Neuronal stem cell (in vitro differentiated cells): ENCODE data around the gene OGFOD3.

Experiments
- DNase-seq: peaks from one replicate; pipeline ENCODE4 v3.0.0-alpha.2; 2013; ENCODE audit warnings: low spot score
- H2AFZ ChIP-seq: one replicate; pipeline ENCODE4 v1.6.1; 2013; ENCODE audit warnings: mild to moderate bottlenecking, low read length, inconsistent platforms
- H2AK5ac ChIP-seq: 2 replicates; pipeline ENCODE4 v1.6.1; 2013; ENCODE audit warnings: low read depth, mild to moderate bottlenecking, inconsistent platforms, low read length, moderate library complexity, mixed read lengths
- H2BK120ac ChIP-seq: 2 replicates; pipeline ENCODE4 v1.6.1; 2013; ENCODE audit warnings: low read depth, mild to moderate bottlenecking, inconsistent platforms, low read length, moderate library complexity, mixed read lengths
- H2BK12ac ChIP-seq: one replicate; pipeline ENCODE4 v1.6.1; 2013; ENCODE audit warnings: low read length, inconsistent platforms
- H2BK15ac ChIP-seq: 2 replicates; pipeline ENCODE4 v1.6.1; 2013; ENCODE audit warnings: mild to moderate bottlenecking, low read length, inconsistent platforms, mixed read lengths
- H2BK5ac ChIP-seq: one replicate; pipeline ENCODE4 v1.6.1; 2013; ENCODE audit warnings: inconsistent platforms, mild to moderate bottlenecking, low read length, moderate library complexity
- H3K14ac ChIP-seq: one replicate; pipeline ENCODE4 v1.6.1; 2013; ENCODE audit warnings: low read length, inconsistent platforms
- H3K18ac ChIP-seq: 2 replicates; pipeline ENCODE4 v1.6.1; 2013; ENCODE audit warnings: low read length, inconsistent platforms
- H3K23ac ChIP-seq: 2 replicates; pipeline ENCODE4 v1.6.1; 2013; ENCODE audit warnings: low read depth, mild to moderate bottlenecking, mixed read lengths, low read length, inconsistent platforms; ENCODE audit not compliant: poor library complexity
- H3K27ac ChIP-seq: replicated peaks from 3 replicates; pipeline ENCODE4 v1.5.1; 2013; ENCODE audit warnings: low read length, inconsistent platforms
- H3K27me3 ChIP-seq, 3 experiments: 2 replicates each; pipeline ENCODE4 v1.6.1; 2013; ENCODE audit warnings: low read length in 3 of 3, mild to moderate bottlenecking in 2 of 3, inconsistent platforms in 1 of 3, low read depth in 1 of 3, mixed read lengths in 1 of 3, moderate library complexity in 1 of 3; ENCODE audit not compliant: control insufficient read depth in 3 of 3, insufficient read depth in 3 of 3
- H3K36me3 ChIP-seq, 2 donors: replicated peaks in 1 of 2; 2 replicates each; pipeline ENCODE4 v1.6.1; 2013; ENCODE audit warnings: low read length in 2 of 2; ENCODE audit not compliant: control insufficient read depth in 2 of 2, insufficient read depth in 2 of 2
- H3K4ac ChIP-seq: 2 replicates; pipeline ENCODE4 v1.6.1; 2013; ENCODE audit warnings: inconsistent platforms, mild to moderate bottlenecking, low read length, moderate library complexity
- H3K4me1 ChIP-seq, 2 donors: 1 replicate in 1 of 2; 2 replicates in 1 of 2; pipeline ENCODE4 v1.6.1; 2013; ENCODE audit warnings: low read length in 2 of 2, low read depth in 1 of 2; ENCODE audit not compliant: control insufficient read depth in 2 of 2, insufficient read depth in 1 of 2
- H3K4me2 ChIP-seq: one replicate; pipeline ENCODE4 v1.6.1; 2013; ENCODE audit warnings: mild to moderate bottlenecking, low read length, inconsistent platforms; ENCODE audit not compliant: insufficient read depth, poor library complexity, severe bottlenecking
- H3K4me3 ChIP-seq, 2 donors: 2 replicates each; pipeline ENCODE4 v1.5.1; 2013; ENCODE audit warnings: low read length in 2 of 2, mild to moderate bottlenecking in 2 of 2, inconsistent platforms in 1 of 2, moderate library complexity in 1 of 2
- H3K79me1 ChIP-seq: one replicate; pipeline ENCODE4 v1.6.1; 2013; ENCODE audit warnings: low read depth, mild to moderate bottlenecking, inconsistent platforms, low read length, moderate library complexity
- H3K9ac ChIP-seq: one replicate; pipeline ENCODE4 v1.6.1; 2013; ENCODE audit warnings: mild to moderate bottlenecking, low read depth, low read length, inconsistent platforms; ENCODE audit not compliant: poor library complexity
- H3K9me3 ChIP-seq, 2 donors: replicated peaks in 1 of 2; 2 replicates each; pipeline versions ENCODE3 to v1.6.1; 2013; ENCODE audit warnings: low read length in 2 of 2, mild to moderate bottlenecking in 2 of 2, inconsistent platforms in 1 of 2, low read depth in 1 of 2, mixed read lengths in 1 of 2, moderate library complexity in 1 of 2; ENCODE audit not compliant: control insufficient read depth in 2 of 2, insufficient read depth in 1 of 2
- H4K8ac ChIP-seq: one replicate; pipeline ENCODE4 v1.6.1; 2013; ENCODE audit warnings: low read depth, mild to moderate bottlenecking, inconsistent platforms, low read length, moderate library complexity
- H4K91ac ChIP-seq: one replicate; pipeline ENCODE4 v1.6.1; 2013; ENCODE audit warnings: low read length, low read depth, mild to moderate bottlenecking, inconsistent platforms; ENCODE audit not compliant: poor library complexity
- WGBS, 2 donors: extraction: QIAGEN DNeasy Blood & Tissue Kit; methylation state at CpG; one replicate each; pipeline ENCODE4 v1.1.7; 2013; ENCODE audit warnings: missing lambda C conversion rate in 2 of 2, mixed read lengths in 1 of 2; ENCODE audit not compliant: insufficient read length in 2 of 2, insufficient replicate concordance in 1 of 2; ENCODE audit errors: extremely low coverage in 2 of 2; 5-methylcytosine and 5-hydroxymethylcytosine counted together

Gene OGFOD3

GRCh38 chr17:82367724-82368524 lies 50.5 kb downstream of the OGFOD3 start:
- Histone ChIP-seq H3K36me3 (no peaks in the 10 kb centered on the region), H3K4me2 (no peak overlapping the region), H3K4ac (no peak overlapping the region), H3K14ac (no peak overlapping the region), H3K9me3 (peaks cover 0 to 3% of the 10 kb centered on the region in 2 donors), H3K27ac (no peak overlapping the region), H3K4me3 (no peak overlapping the region), H2BK12ac (no peak overlapping the region), H2AFZ (peak overlapping the region; percentile 35), H2BK120ac (no peak overlapping the region), H3K27me3 (peaks cover 6 to 31% (median 26%) of the 10 kb centered on the region in 3 experiments), H2BK5ac (no peak overlapping the region), H2BK15ac (no peak overlapping the region), H3K18ac (no peak overlapping the region), H3K4me1 (peaks cover 12 to 14% of the 10 kb centered on the region in 2 donors), H3K9ac (no peak overlapping the region), H3K23ac (peak overlapping the region; percentile 85), H4K91ac (no peak overlapping the region), H3K79me1 (peaks cover 4% of the 10 kb centered on the region), H2AK5ac (no peak overlapping the region), H4K8ac (no peak overlapping the region)
- WGBS, 2 donors, result no CpG with 5 or more reads among the region's 14 CpGs
- no peak for DNase-seq

GRCh38 chr17:82366749-82367148 lies 51.6 kb downstream of the OGFOD3 start:
- H2BK12ac ChIP-seq, result no peak overlapping the region
- H3K18ac ChIP-seq, result no peak overlapping the region
- no peak overlapping the region for H3K9ac ChIP-seq
- peaks cover 2 to 10% of the 10 kb centered on the region in 2 donors for H3K4me1 ChIP-seq
- H3K4me2 ChIP-seq, result no peak overlapping the region
- no peak for DNase-seq
- no peak overlapping the region for H2BK15ac ChIP-seq
- H2AK5ac ChIP-seq, result no peak overlapping the region
- H3K79me1 ChIP-seq, result peaks cover 2% of the 10 kb centered on the region
- no peak overlapping the region for H3K4ac ChIP-seq
- peaks cover 0 to 3% of the 10 kb centered on the region in 2 donors for H3K9me3 ChIP-seq
- no peak overlapping the region for H3K23ac ChIP-seq
- H3K14ac ChIP-seq, result no peak overlapping the region
- H3K27me3 ChIP-seq, result peaks cover 6 to 19% (median 15%) of the 10 kb centered on the region in 3 experiments
- WGBS, 2 donors, result no CpG with 5 or more reads among the region's 7 CpGs
- H3K27ac ChIP-seq, result no peak overlapping the region
- H4K8ac ChIP-seq, result no peak overlapping the region
- H4K91ac ChIP-seq, result no peak overlapping the region
- H2BK5ac ChIP-seq, result no peak overlapping the region
- H3K4me3 ChIP-seq, result no peak overlapping the region
- H2AFZ ChIP-seq, result no peak overlapping the region
- no peaks in the 10 kb centered on the region for H3K36me3 ChIP-seq
- H2BK120ac ChIP-seq, result no peak overlapping the region

GRCh38 chr17:82365606-82366295 lies 52.6 kb downstream of the OGFOD3 start:
- no peak overlapping the region for H3K4ac ChIP-seq
- no peak overlapping the region for H3K23ac ChIP-seq
- no peak for DNase-seq
- H3K27ac ChIP-seq, result no peak overlapping the region
- H3K4me3 ChIP-seq, result no peak overlapping the region
- no peak overlapping the region for H2AFZ ChIP-seq
- no peaks in the 10 kb centered on the region for H3K79me1 ChIP-seq
- no peak overlapping the region for H3K9ac ChIP-seq
- H4K91ac ChIP-seq, result no peak overlapping the region
- H3K27me3 ChIP-seq, result peaks cover 0 to 12% (median 6%) of the 10 kb centered on the region in 3 experiments
- no peak overlapping the region for H2BK12ac ChIP-seq
- no peak overlapping the region for H4K8ac ChIP-seq
- peaks cover 0 to 8% of the 10 kb centered on the region in 2 donors for H3K4me1 ChIP-seq
- H3K18ac ChIP-seq, result no peak overlapping the region
- H3K36me3 ChIP-seq, result no peaks in the 10 kb centered on the region
- peaks cover 0 to 3% of the 10 kb centered on the region in 2 donors for H3K9me3 ChIP-seq
- no CpG with 5 or more reads among the region's 6 CpGs for WGBS, 2 donors
- H2BK5ac ChIP-seq, result no peak overlapping the region
- no peak overlapping the region for H3K14ac ChIP-seq
- H3K4me2 ChIP-seq, result no peak overlapping the region
- no peak overlapping the region for H2AK5ac ChIP-seq
- H2BK120ac ChIP-seq, result no peak overlapping the region
- no peak overlapping the region for H2BK15ac ChIP-seq
